Tongue (tissue), 2 donors: ENCODE measurements around the gene ARPC5L. TPM values are rescaled to one million over a fixed set of nuclear protein-coding genes. Genes with fewer than 3 reads are reported as not detected.
"Not testable (repeated sequence)": the region's sequence is repeated elsewhere in the genome, so short reads cannot be mapped to it uniquely, and the experiment has no call there.

Source experiments
- DNase-seq: peaks from one replicate; pipeline ENCODE4 v3.0.0-alpha.2; 2015
- total RNA-seq: library from RNA; depleted of rRNA; stranded (reverse); fragments of >200 nt; gene quantifications from one replicate; pipeline ENCODE4 v1.2.3, GENCODE V29; 2014

ARPC5L gene
- total RNA-seq = 16.1 TPM

DNA sequence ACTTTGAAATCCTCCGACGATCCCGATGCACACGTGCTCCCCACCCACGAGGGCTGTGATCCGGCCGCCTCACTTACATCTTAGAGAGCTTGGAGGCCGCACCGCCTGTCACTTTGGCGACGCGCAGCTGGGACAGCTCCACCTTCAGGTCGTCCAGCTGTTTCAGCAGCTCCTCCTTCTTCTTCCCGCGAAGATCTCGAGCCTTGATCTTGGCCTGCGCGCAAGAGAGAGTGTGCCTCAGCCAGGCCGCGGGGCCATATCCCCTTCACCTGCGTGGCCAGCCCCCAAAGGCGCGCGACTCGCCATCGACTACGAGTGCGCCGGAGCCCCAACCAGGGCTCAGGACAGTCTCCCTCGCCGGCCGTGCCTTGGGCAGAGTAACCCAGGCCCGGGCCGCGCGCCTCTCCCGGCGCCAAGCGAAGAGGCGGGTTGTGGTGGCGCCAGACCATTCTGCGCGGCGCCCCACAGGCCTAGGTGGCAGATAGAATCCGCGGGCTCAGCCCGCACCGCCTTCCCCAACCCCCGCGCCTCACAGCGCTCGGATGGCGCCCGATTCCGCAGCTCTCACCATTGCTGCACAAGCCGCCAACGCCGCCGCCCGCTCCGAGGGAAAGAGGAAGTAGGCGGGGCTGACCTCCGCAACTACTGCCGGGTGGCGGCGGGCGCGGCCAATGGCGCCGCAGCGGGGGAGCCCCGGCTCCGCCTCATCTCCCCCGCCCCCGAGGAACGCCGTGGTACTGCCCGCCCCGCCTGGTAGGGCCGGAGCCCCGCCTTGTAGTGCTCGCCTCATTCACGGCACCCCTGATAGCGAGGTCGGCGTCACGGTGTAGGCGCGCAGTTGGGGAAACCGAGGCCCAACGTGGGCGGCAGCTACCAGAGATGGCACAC, at the start of gene ARPC5L, which contains the start of gene RPL35:
ARPC5L (plus strand) TSS at position 789 of the 888 bp plus-strand sequence. CDS start 7,161 bp downstream, outside the sequence.
RPL35 (minus strand) TSS at position 616 of the 888 bp plus-strand sequence; CDS start at position 571, 45 bp downstream.
- DNase-seq = peak; percentile 97

DNA sequence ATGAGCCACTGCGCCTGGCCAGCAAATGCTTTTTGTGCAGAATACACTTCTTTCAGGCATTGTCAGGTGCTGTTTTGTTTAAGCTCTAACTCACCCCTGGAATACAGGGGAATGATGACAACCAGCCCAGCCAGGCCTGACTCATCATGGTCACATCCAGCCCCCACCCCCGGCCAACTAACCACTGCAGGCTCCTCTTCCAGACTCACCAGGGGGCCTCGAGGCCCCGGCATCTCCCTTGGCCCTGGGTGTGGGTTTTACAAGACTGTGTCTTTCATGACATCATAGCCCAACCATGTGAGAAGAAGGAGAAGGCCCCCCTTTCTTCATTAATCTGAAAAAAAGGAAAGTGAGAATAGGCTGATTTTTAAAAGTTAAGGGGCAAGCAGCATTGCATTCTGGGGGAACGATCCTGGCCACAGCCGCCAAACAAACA, 49.5 kb upstream of the ARPC5L start:
- peak; percentile 83 for DNase-seq

DNA sequence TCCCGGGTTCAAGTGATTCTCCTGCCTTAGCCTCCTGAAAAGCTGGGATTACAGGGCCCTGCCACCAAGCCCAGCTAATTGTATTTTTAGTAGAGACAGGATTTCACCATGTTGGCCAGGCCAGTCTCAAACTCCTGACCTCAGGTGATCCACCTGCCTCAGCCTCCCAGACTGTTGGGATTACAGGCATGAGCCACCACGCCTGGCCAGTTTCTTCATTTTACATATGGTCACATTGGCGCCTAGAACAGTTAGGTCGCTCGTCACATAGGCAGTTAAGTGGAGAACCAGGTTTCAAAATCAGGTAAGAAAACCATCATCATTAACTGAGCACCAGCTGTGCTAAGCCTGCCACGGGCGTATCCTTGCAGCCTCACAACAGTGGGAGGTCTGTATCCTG, 48.9 kb upstream of the ARPC5L start:
- DNase-seq = no peak

DNA sequence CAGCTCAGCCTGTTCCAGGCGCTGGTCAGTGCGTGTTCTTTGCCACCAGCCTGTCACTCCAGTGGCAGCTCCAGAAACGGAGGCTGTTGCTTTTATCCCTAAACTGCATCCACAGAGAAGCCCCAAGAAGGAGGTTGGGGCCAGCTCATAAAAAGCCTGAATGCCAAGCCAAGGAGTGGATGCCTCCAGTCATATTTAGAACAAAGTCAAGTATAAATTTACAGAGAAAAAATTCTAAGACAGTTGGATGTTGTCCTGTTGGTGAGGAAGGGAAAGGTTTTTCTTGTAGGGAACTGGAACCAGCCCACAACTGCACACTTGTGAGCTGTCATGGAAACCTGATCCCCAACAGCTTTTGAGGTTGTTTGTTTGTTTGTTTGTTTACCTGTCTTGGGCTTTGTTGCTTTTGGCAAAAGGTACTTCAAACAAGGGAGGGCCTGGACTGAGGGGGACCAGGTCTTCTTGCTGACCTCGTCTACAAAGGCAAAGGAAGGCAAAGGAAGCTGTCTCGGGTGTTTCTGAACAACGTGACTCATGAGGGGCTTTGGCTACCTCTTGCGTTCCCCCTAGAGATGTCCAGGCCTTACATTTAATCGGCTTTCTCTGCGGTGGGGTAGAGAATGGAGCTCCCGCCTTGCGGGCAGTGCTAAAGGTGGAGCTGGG, 48.3 kb upstream of the ARPC5L start:
- no peak for DNase-seq

DNA sequence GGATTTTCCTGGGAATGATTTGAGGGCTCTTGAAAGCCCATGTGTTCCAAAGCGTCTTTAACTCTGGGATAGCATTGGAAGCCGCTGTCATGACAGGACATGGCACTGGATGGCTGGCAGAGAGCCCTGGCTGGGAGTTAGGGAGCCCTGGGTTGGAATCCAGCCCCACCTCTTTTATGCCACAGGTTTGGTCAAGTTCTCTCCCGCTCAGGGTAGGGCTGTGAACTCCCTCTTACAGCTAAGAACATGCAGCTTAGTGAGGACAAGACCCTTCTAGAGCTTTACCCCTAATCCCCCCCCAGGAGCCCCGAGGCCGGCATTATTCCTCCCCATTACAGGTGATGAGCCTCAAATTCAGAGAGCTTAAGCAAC, 47.8 kb upstream of the ARPC5L start:
- peak; percentile 45 for DNase-seq

DNA sequence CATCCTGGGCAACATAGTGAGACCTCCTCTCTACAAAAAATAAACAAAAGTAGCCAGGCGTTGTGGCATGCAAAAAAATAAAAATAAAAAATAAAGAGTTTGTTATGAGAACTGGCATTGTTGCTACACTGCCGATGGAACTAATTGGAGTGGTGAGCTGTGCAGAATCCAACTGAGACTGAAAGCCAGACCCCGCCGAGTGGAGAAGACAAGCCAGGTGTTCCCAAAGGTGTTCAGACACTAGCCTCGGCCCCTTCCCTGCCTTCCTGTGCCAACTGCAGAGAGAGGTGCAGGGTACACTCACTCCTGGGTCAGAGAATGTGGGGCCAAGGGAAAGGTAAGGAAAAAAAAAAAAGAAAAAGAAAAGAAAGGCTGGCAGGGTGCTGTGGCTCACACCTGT, 46.3 kb upstream of the ARPC5L start:
- DNase-seq = no peak

DNA sequence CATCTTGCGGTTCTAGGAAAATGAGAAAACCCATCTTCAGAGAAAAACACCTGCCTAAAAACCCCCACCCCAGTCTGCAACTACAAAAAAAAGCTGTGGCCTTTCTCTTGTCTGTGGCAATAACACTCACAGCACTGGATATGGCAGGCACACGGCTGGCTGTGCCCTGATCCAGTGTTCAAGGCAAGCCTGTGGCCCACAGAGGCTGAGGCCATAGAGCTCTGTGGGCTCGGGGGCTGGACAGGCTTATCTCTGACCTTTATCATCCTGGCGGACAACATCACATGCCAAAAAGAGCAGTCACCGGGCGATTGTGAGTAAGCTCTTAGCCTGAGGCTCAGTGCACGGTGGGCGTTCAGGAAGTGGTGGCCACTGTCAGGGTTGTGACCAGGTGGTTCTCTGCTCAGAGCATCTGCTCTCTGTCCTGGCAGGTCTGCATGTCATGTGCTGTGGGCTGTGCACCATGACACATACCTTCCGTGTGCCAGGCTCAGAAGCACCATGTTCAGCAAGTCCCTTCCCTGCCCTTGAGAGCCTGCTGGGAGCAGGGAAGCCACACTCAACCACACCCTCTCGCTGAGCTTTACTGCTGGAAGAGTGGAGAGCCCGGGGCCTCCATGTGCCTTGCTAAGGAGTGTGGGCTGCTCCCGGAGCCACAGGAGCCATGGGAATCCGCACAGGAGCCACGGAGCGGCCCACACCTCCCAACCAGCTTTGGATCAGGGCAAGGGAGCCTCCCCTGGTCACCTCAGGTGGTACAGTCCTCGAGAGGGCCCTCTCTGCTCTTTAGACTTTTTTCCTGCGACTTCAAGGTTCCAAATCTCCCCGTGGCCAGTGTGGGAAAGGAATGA, 43.3 kb upstream of the ARPC5L start:
- DNase-seq = no peak

DNA sequence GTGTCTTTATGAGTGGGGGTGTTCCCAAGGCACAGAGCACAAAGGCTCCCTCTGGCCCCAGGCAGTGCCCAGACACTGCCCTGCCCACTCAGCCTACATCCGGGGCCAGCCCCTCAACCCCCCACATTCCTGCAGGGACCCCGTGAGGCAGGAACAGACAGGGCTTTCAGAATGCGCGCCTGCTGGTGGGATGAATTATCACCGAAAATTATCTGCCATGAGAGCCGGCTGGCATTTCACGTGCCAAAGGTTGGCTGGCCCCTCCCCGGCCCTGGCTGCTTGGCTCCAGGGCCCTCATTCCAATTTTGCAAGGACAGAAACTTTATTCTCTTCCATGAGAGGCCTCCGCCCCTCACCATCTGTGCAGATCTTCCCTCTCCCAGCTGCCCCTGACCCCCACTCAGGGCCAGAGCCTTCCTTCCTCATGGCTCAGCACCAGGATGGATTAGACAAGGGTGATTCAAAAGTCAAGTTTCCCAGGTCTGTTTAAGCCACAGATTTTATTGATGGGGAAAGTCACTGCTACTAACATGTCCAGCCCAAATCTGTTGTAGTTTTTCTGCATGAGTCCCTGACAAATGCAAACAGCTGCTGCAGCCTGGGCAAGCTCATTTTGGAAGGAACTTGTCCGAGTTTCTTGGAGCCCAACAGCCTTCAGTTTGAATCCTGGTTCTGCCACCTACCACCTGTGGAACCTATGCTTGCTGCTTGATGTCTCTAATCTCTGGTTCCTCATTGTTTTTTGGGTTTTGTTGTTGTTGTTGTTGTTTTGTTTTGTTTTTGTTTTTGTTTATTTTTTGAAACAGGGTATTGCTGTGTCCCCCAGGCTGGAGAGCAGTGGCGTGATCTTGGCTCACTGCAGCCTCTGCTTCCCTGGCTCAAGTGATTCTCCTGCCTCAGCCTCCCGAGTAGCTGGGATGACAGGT, 41.0 kb upstream of the ARPC5L start:
- peak; percentile 97 for DNase-seq

DNA sequence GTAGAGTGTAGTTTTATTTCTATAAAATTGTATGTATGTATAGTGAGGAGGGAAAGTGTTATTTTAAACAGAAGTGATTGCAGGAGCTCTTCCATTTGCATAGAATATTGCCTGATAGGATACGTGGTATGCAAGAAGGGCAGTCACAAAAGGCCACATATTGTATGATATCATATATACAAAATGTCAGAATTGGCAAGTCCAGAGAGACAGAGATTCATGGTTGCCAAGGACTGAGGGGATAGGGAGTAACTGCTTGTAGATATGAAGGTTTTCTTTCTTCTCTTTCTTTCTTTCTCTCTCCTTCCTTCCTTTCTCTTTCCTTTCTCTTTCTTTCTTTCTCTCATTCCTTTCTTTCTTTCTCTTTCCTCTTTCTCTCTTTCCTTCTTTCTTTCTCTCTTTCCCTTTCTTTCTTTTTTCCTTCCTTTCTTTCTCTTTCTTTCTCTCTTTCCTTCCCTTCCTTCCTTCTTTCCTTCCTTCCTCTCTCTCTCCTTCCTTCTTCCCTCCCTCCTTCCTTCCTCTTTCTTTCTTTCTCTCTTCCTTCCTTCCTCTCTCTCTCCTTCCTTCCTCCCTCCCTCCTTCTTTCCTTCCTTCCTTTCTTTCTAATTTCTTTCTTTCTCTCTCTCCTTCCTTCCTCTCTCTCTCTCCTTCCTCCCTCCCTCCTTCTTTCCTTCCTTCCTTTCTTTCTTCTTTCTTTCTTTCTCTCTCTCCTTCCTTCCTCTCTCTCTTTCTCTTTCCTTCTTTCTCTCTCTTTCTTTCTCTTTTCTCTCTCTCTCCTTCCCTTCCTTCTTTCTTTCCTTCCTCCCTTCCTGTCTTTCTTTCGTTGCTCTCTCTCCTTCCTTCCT, 33.2 kb upstream of the ARPC5L start:
- no peak for DNase-seq

DNA sequence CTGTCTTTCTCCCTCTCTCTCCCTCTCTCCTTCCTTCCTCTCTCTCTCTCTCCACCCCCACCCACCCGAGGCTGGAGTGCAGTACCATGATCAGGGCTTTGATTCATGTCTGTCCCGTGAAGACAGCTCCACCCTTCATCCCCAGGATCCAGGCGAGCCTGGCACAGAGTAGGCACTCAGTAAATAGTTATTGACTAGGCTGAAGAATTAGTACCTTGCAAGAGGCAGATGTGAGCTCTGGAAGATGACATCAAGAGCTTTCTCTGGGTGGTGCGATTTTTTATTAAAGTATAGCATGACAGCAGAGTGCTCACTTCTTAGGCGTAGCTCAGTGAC, 32.6 kb upstream of the ARPC5L start:
- DNase-seq = no peak

DNA sequence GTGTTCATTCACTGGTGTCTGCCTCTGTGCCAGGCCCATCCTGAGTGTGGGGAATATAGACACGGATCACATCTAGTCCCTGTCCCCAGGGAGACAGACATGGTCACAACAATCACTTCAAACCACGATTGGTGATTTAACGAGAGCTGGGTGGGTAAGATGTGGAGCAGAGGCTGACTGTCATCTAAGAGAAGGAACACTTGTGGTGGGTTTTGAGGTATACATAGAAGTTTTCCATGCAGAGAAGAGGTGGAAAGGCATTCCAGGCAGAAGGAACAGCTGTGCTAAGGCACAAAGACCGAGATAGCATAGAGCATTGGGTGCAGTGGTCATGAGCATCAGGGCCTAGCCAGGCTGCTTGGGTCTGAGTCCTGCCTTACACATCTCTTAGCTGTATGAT, 31.3 kb upstream of the ARPC5L start:
- DNase-seq = no peak

DNA sequence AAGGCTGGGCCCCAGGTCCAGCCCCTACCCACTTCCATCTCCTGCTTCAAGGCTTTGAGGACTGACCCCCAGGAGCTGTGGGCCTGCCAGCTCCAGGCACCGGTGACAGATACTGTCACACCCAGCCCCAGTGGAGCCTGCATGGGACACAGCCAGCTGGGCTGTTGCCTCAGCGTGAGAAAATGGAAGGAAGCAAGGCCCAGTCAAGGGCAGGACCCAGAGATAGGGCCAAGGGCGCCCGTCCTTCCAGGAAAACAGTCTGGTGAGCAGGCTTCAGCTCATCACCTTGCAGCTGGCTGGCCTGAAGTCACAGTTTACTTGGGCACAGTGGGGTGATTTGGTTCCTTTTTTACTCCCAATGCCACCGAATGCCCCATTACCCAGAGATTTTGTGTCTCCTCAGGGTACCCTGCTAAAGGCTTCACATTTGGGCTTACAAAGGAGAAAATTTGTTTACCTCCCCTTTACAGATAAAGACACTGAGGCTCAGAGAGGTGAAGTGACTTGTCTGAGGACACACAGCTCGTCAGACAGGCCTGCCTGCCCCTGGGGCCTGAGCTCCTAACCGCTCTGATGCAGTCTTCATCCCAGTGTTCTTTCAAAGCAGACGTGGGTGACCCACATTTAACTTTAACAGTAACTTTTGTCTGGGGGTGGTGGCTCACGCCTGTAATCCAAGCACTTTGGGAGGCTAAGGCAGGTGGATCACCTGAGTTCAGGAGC, 30.1 kb upstream of the ARPC5L start:
- peak; percentile 65 for DNase-seq

DNA sequence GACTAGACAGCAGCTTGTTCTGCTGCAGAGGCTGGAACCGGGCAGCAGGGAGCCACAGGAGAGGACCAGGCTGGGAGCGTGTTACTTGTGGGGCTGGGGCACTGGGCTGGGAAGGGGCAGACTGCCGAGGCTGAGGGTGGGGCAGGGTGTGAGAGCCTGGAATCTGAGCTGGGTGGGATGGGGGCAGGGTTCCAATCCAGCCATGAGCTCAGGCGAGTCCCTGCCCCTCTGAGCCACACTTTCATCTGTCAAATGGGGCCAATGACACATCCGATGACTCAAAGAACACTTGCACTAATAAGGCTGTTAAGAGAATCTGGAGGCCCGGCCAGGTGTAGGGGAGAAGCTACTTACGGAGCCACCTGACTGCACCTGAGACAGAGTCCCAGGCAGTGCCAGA, 27.3 kb upstream of the ARPC5L start:
- DNase-seq = peak; percentile 60

DNA sequence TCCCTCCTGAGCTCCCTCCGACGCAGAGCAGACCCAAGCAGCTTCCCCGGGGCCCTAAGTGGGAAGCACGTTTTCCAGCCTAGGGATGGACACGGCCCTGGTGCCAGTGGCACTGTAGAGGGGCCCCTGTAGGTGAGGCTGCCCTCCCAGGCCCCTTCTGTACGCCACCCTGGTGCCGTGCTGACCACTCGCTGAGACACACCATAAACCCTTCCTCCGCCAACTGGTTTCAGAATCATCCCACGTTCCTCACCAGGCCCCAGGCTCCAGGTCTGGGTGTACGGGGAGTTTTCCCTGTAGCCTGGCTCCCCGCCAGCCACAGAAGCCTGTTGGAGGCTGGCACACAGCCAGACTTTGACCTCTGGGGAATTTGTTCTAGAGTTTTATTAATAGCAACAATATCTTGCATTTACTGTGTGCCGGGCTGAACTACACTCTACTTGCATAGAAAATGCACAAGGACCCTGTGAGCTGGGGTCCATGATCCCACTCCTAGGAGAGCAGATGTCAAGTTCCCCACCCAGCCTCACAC, 26.8 kb upstream of the ARPC5L start:
- DNase-seq = peak; percentile 88

DNA sequence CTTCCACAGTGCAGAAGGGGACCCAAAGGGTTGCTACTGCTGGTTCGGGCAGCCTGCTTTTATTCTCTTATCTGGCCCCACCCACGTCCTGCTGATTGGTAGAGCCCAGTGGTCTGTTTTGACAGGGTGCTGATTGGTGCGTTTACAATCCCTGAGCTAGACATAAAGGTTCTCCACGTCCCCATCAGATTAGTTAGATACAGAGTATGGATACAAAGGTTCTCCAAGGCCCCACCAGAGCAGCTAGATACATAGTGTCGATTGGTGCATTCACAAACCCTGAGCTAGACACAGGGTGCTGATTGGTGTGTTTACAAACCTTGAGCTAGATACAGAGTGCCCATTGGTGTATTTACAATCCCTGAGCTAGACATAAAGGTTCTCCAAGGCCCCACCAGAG, 23.8 kb upstream of the ARPC5L start:
- not testable (repeated sequence) for DNase-seq

DNA sequence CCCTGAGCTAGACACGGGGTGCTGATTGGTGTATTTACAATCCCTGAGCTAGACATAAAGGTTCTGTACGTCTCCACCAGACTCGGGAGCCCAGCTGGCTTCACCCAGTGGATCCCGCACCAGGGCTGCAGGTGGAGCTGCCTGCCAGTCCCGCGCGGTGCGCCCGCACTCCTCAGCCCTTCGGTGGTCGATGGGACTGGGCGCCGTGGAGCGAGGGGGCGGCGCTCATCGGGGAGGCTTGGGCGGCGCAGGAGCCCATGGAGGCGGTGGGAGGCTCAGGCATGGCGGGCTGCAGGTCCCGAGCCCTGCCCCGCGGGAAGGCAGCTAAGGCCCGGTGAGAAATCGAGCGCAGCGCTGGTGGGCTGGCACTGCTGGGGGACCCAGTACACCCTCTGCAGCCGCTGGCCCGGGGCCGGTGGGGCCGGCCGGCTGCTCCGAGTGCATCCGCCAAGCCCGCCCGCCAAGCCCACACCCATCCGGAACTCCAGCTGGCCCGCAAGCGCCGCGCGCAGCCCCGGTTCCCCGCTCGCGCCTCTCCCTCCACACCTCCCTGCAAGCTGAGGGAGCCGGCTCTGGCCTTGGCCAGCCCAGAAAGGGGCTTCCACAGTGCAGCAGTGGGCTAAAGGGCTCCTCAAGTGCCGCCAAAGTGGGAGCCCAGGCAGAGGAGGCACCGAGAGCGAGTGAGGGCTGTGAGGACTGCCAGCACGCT, 23.2 kb upstream of the ARPC5L start:
- DNase-seq = not testable (repeated sequence)

DNA sequence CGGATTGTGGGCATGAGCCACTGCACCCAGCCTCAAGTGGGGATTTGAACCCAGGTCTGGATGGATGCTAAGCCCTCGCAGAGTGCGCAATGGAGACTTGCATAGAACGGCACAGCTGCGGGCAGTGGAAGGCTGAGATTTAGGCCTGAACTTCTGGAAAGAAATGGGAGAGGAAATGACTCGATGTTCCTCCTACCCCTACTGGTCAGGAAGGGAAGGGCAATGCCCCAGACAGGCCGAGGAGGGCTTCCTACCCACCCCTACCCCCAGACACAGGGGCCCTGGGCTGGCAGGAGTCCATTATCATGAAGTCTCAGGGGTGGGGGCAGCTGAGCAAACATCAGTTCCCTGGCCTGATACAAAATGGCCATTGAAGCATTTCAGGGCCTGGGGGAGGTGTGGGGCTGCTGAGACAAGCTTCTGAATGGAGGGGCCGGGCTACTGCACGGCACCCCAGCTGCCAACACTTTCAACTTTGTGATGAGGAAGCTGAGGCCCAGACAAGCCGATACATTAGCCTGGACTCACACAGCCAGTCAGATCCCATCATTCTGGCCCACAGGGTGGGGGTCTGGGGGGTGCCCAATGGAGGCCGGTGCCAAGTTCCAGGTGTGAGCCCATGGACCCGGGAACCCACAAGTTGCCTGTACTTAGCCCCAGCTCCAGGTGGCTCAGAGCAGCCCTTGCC, 22.2 kb upstream of the ARPC5L start:
- DNase-seq = peak; percentile 83

DNA sequence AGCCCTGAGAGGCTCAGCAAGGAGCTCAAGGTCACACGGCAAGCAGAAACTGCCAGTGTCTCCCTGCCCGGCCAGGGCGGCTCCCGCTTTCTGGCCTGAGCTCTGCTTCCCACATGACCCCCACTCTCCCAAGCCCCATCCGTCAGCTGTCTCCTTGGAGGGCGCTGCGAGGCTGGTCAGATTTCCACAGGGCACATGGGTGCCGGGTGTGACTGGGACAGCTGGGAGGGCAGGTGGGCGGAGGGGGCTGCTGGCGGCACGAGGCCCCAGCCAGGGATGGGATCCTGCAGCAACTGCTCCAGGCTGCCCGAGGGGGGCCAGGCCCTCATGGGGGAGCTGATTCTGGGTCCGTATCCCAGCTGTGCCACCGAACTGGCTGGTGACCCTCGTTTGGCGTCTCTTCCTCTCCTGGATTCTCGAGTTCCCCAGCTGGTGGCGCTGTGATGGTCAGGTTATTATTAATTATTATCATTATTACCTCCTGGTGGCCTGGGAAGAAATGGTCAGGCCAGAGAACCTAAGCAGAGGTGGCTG, 21.6 kb upstream of the ARPC5L start:
- peak; percentile 95 for DNase-seq
